Activated naive CD8-positive, alpha-beta T cell treated with anti-CD3 and anti-CD28 coated beads, Interleukin-2, amount 50 U/mL, for 16 hours (primary cell): Measurements from ENCODE around the gene ELP5.

Source experiments
- DNase-seq: peaks from one replicate; pipeline ENCODE4 v3.0.0-alpha.2; 2020; ENCODE audit warnings: low read depth, low spot score

Gene ELP5

GRCh38 chr17:7219229-7219811 is 32.7 kb upstream of the ELP5 start:
- DNase-seq = no peak

GRCh38 chr17:7219812-7220592 is 32.0 kb upstream of the ELP5 start, which contains the start of the genes ACADVL and DLG4:
Gene ACADVL (plus strand): TSS chr17:7219938. CDS start chr17:7219985, 47 bp downstream.
Gene DLG4 (minus strand): TSS chr17:7219836.
- DNase-seq = peak; percentile 54

GRCh38 chr17:7220593-7221277 is 31.3 kb upstream of the ELP5 start:
- no peak for DNase-seq

GRCh38 chr17:7221278-7222092 is 30.5 kb upstream of the ELP5 start:
- no peak for DNase-seq

- no peak for DNase-seq
Measured at GRCh38 chr17:7222093-7222971, 29.7 kb upstream of the ELP5 start.

GRCh38 chr17:7222972-7223292 is 29.1 kb upstream of the ELP5 start:
- no peak for DNase-seq

GRCh38 chr17:7223375-7223774 is 28.6 kb upstream of the ELP5 start:
- no peak for DNase-seq

GRCh38 chr17:7224110-7224509 is 27.9 kb upstream of the ELP5 start:
- DNase-seq = no peak

GRCh38 chr17:7224661-7225111 is 27.3 kb upstream of the ELP5 start:
- no peak for DNase-seq

GRCh38 chr17:7225711-7226331 is 26.2 kb upstream of the ELP5 start:
- no peak for DNase-seq

- no peak for DNase-seq
Measured at GRCh38 chr17:7226721-7227710, 25.0 kb upstream of the ELP5 start.

GRCh38 chr17:7228920-7229319 is 23.1 kb upstream of the ELP5 start:
- no peak for DNase-seq

- DNase-seq = no peak
Measured at GRCh38 chr17:7229504-7229903, 22.5 kb upstream of the ELP5 start.

- DNase-seq = no peak
Measured at GRCh38 chr17:7232114-7232513, 19.9 kb upstream of the ELP5 start.

GRCh38 chr17:7233701-7234082 is 18.3 kb upstream of the ELP5 start:
- DNase-seq = no peak

- DNase-seq = peak; percentile 88
Measured at GRCh38 chr17:7234083-7234951, 17.7 kb upstream of the ELP5 start, which contains the start of gene DVL2. Gene DVL2 (minus strand): TSS chr17:7234517. CDS start chr17:7234262, 255 bp downstream.

- no peak for DNase-seq
Measured at GRCh38 chr17:7235693-7236665, 16.0 kb upstream of the ELP5 start.
